Upper lobe of left lung (tissue), 4 donors: ENCODE data around the gene GSPT1.

Experiments used
- CTCF ChIP-seq, 6 experiments: fragments of 450-650 bp in 4 of 6; fragments of 200-600 bp in 2 of 6; sonication (generic) in 2 of 6; IDR thresholded peaks; one replicate each; pipeline ENCODE4 v1.5.1; 2016 to 2019; ENCODE audit warnings: antibody characterized with exemption in 6 of 6
- POLR2A ChIP-seq, 4 donors: fragments of 450-650 bp; IDR thresholded peaks; one replicate each; pipeline ENCODE4 v1.5.1; 2016 to 2017; ENCODE audit warnings: antibody characterized with exemption in 4 of 4, mild to moderate bottlenecking in 2 of 4
- POLR2AphosphoS5 ChIP-seq, 2 donors: sonication (generic); formaldehyde crosslinking; IDR thresholded peaks; one replicate each; pipeline ENCODE4 v1.5.1; 2017; ENCODE audit warnings: antibody characterized with exemption in 2 of 2

DNA sequence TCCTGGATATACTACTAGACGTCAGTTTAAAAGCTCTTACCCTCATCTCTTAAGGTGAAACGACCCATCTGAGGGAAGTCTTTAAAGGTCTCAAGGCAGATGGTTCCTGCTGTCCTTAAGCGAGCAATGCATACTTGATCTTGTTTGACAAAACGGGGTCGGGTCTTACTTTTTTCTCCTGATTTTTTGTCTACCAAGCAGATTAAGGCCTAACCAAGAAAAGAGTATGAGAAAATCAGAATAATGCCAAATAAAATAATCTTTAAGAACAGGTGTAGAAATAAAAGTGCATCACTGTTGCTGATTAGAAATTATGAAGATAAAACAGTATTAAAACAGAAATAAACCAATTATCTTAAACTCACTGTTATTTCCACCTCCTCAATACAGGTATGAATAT, 40.0 kb downstream of the GSPT1 start:
- TF ChIP-seq CTCF (IDR thresholded peaks at IDR 0.05), result no peak
- no peak for TF ChIP-seq POLR2A (IDR thresholded peaks at IDR 0.05)
- no peak for TF ChIP-seq POLR2AphosphoS5 (IDR thresholded peaks at IDR 0.05)
